NB4 (cell line): ENCODE measurements around the gene HECW1.

Source experiments
- CTCF ChIP-seq: IDR thresholded peaks from one replicate; pipeline ENCODE4 v1.5.1; 2012; ENCODE audit warnings: low read depth, low read length
- POLR2A ChIP-seq: IDR thresholded peaks from 2 replicates; pipeline ENCODE4 v1.6.1; 2011; ENCODE audit warnings: mild to moderate bottlenecking; ENCODE audit not compliant: insufficient read length; ENCODE audit errors: extremely low read depth

- no peak for TF ChIP-seq CTCF
- no peak for TF ChIP-seq POLR2A
Measured at GRCh38 chr7:43121973-43122372, 9.5 kb downstream of the HECW1 start.
